Loucy (cell line): Measurements from ENCODE around the gene TPST2.

Source experiments
- CTCF ChIP-seq: fragments of 200-600 bp; sonication (generic); conservative IDR thresholded peaks from 2 replicates; pipeline ENCODE4 v1.5.1; 2014; ENCODE audit warnings: mild to moderate bottlenecking, antibody characterized with exemption, low read length
- EZH2phosphoT487 ChIP-seq: fragments of 200-600 bp; IDR thresholded peaks from 2 replicates; pipeline ENCODE4 v1.6.1; 2018; ENCODE audit warnings: antibody characterized with exemption, mild to moderate bottlenecking, moderate library complexity, borderline replicate concordance

GRCh38 chr22:26570115-26570514, 19.8 kb downstream of the TPST2 start:
- no peak for TF ChIP-seq CTCF
- TF ChIP-seq EZH2phosphoT487, result no peak
